Measurements from ENCODE around the gene FAM219B.

DNA sequence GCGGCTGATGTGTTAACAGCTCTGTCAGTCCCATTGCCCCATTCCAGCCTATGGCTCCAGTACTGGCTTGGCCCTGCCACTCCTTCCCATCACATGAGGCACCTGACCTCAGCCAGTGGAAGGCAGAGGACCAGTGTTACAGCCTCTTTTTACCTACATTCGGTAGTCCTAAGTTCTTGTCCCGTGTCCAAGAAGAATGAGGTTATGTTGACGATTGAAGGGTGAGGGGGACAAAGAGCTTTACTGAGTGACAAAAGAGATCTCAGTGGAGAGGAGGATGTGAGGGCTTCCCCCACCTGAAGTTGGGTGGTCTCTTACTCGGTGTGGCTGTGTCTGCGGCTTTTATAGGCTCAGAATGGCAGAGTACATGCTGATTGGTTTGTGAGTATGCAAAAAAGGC, 24.1 kb downstream of the FAM219B start:
- TF ChIP-seq, protein P1, sequence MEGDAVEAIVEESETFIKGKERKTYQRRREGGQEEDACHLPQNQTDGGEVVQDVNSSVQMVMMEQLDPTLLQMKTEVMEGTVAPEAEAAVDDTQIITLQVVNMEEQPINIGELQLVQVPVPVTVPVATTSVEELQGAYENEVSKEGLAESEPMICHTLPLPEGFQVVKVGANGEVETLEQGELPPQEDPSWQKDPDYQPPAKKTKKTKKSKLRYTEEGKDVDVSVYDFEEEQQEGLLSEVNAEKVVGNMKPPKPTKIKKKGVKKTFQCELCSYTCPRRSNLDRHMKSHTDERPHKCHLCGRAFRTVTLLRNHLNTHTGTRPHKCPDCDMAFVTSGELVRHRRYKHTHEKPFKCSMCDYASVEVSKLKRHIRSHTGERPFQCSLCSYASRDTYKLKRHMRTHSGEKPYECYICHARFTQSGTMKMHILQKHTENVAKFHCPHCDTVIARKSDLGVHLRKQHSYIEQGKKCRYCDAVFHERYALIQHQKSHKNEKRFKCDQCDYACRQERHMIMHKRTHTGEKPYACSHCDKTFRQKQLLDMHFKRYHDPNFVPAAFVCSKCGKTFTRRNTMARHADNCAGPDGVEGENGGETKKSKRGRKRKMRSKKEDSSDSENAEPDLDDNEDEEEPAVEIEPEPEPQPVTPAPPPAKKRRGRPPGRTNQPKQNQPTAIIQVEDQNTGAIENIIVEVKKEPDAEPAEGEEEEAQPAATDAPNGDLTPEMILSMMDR (IDR thresholded peaks at IDR 0.05 in 4 of 5, conservative IDR thresholded peaks at IDR 0.05 in 1 of 5), result no peak
- TF ChIP-seq POLR2A (IDR thresholded peaks at IDR 0.05), result no peak

All from gastrocnemius medialis (tissue), 4 donors.